HEK293 (cell line): ENCODE data around the gene THYN1.

Source experiments
- CTCF ChIA-PET: fragments of 350-600 bp; formaldehyde crosslinking; extraction: SDS; loops from one replicate; lab custom pipeline; 2021; ENCODE audit warnings: antibody characterized with exemption; lab: Yijun Ruan, JAX
- POLR2A ChIA-PET: fragments of 300-600 bp; formaldehyde crosslinking; extraction: SDS; loops from one replicate; lab custom pipeline; 2020; ENCODE audit warnings: antibody characterized with exemption, inconsistent platforms; lab: Yijun Ruan, JAX
- H3K27ac ChIP-seq: fragments of 200-500 bp; sonication (Bioruptor generic); 2 replicates; pipeline ENCODE4 v1.5.1; 2014; ENCODE audit warnings: low read depth, low read length, control low read depth, inconsistent platforms; ENCODE audit errors: extremely low read depth
- H3K36me3 ChIP-seq, 2 experiments: fragments of 200-500 bp in 1 of 2; sonication (Bioruptor generic) in 1 of 2; 1 replicate in 1 of 2; 2 replicates in 1 of 2; pipeline ENCODE4 v1.5.1; 2014 to 2017; ENCODE audit warnings: inconsistent platforms in 2 of 2, low read length in 2 of 2; ENCODE audit not compliant: control insufficient read depth in 2 of 2, insufficient read depth in 1 of 2
- H3K4me1 ChIP-seq: fragments of 200-500 bp; sonication (Bioruptor generic); 2 replicates; pipeline ENCODE4 v1.5.1; 2014; ENCODE audit warnings: mild to moderate bottlenecking, low read length, inconsistent platforms; ENCODE audit not compliant: control insufficient read depth, insufficient read depth
- H3K4me3 ChIP-seq: 2 replicates; pipeline ENCODE4 v1.5.1; 2011; ENCODE audit warnings: low read depth, mild to moderate bottlenecking, control low read depth, low read length, moderate library complexity
- H3K9me3 ChIP-seq: fragments of 200-500 bp; sonication (Bioruptor generic); 2 replicates; pipeline ENCODE4 v1.5.1; 2014; ENCODE audit warnings: low read depth, low read length, inconsistent platforms; ENCODE audit not compliant: control insufficient read depth, insufficient read depth
- HOXC10 ChIP-seq: sonication (generic); formaldehyde crosslinking; IDR thresholded peaks from 2 replicates; pipeline ENCODE4 v1.8.1; 2023; ENCODE audit warnings: mild to moderate bottlenecking, missing genetic modification reagents
- KLF7 ChIP-seq: fragments of 450-650 bp; formaldehyde crosslinking; IDR thresholded peaks from 2 replicates; pipeline ENCODE4 v1.5.1; 2016; ENCODE audit warnings: missing biosample characterization, missing genetic modification characterization, borderline replicate concordance
- KLF8 ChIP-seq: fragments of 450-650 bp; formaldehyde crosslinking; IDR thresholded peaks from 2 replicates; pipeline ENCODE4 v1.5.1; 2016; ENCODE audit warnings: missing biosample characterization, missing genetic modification characterization
- PATZ1 ChIP-seq: fragments of 450-650 bp; formaldehyde crosslinking; IDR thresholded peaks from 2 replicates; pipeline ENCODE4 v1.5.1; 2016; ENCODE audit warnings: missing biosample characterization, missing genetic modification characterization
- PRDM1 ChIP-seq: fragments of 450-650 bp; formaldehyde crosslinking; IDR thresholded peaks from 2 replicates; pipeline ENCODE4; 2016; ENCODE audit warnings: missing biosample characterization, missing genetic modification characterization
- RBAK ChIP-seq: fragments of 450-650 bp; formaldehyde crosslinking; IDR thresholded peaks from 2 replicates; pipeline ENCODE4 v1.5.1; 2016; ENCODE audit warnings: missing biosample characterization, missing genetic modification characterization
- SCRT1 ChIP-seq: fragments of 450-650 bp; formaldehyde crosslinking; IDR thresholded peaks from 2 replicates; pipeline ENCODE4 v1.5.1; 2016; ENCODE audit warnings: missing biosample characterization, missing genetic modification characterization, borderline replicate concordance
- ZNF112 ChIP-seq: fragments of 450-650 bp; formaldehyde crosslinking; IDR thresholded peaks from 2 replicates; pipeline ENCODE4 v1.5.0; 2017; ENCODE audit warnings: missing biosample characterization, missing genetic modification characterization
- ZNF449 ChIP-seq: fragments of 450-650 bp; formaldehyde crosslinking; IDR thresholded peaks from 2 replicates; pipeline ENCODE4 v1.5.1; 2017; ENCODE audit warnings: missing biosample characterization, mild to moderate bottlenecking, missing genetic modification characterization, moderate library complexity
- ZNF600 ChIP-seq: fragments of 450-650 bp; formaldehyde crosslinking; IDR thresholded peaks from 2 replicates; pipeline ENCODE4 v1.5.1; 2016; ENCODE audit warnings: missing biosample characterization, missing genetic modification characterization
- ZNF623 ChIP-seq: fragments of 450-650 bp; formaldehyde crosslinking; IDR thresholded peaks from 2 replicates; pipeline ENCODE4 v1.5.1; 2016; ENCODE audit warnings: missing biosample characterization, missing genetic modification characterization
- ZNF701 ChIP-seq: fragments of 450-650 bp; formaldehyde crosslinking; IDR thresholded peaks from 2 replicates; pipeline ENCODE4 v1.5.1; 2016; ENCODE audit warnings: missing biosample characterization, missing genetic modification characterization
- ZNF707 ChIP-seq: fragments of 450-650 bp; formaldehyde crosslinking; IDR thresholded peaks from 2 replicates; pipeline ENCODE4 v1.5.1; 2016; ENCODE audit warnings: missing biosample characterization, missing genetic modification characterization
- ZNF768 ChIP-seq: fragments of 450-650 bp; formaldehyde crosslinking; IDR thresholded peaks from 2 replicates; pipeline ENCODE4 v1.5.1; 2018; ENCODE audit warnings: missing biosample characterization, mild to moderate bottlenecking, missing genetic modification characterization
- ZNF830 ChIP-seq: fragments of 450-650 bp; IDR thresholded peaks from 2 replicates; pipeline ENCODE4 v1.5.0; 2018; ENCODE audit warnings: missing biosample characterization, missing genetic modification characterization, low read depth, mild to moderate bottlenecking, moderate library complexity
- ZSCAN18 ChIP-seq: fragments of 450-650 bp; formaldehyde crosslinking; IDR thresholded peaks from 2 replicates; pipeline ENCODE4 v1.5.1; 2016; ENCODE audit warnings: missing biosample characterization, missing genetic modification characterization
- ZSCAN23 ChIP-seq: fragments of 450-650 bp; formaldehyde crosslinking; IDR thresholded peaks from 2 replicates; pipeline ENCODE4 v1.5.1; 2016; ENCODE audit warnings: missing biosample characterization, missing genetic modification characterization
- TF ChIP-seq, protein P1 (sequence below): fragments of 450-650 bp; formaldehyde crosslinking; conservative IDR thresholded peaks from 2 replicates; pipeline ENCODE4 v1.5.1; 2016; ENCODE audit warnings: low read depth, missing biosample characterization, missing genetic modification characterization
- TF ChIP-seq, protein P2 (sequence below): fragments of 450-650 bp; formaldehyde crosslinking; IDR thresholded peaks from 2 replicates; pipeline ENCODE4 v1.5.1; 2016; ENCODE audit warnings: missing biosample characterization, missing genetic modification characterization
- TF ChIP-seq, protein P3 (sequence below): fragments of 450-650 bp; formaldehyde crosslinking; IDR thresholded peaks from 2 replicates; pipeline ENCODE4 v1.5.1; 2017; ENCODE audit warnings: missing biosample characterization, missing genetic modification characterization

THYN1 gene

DNA sequence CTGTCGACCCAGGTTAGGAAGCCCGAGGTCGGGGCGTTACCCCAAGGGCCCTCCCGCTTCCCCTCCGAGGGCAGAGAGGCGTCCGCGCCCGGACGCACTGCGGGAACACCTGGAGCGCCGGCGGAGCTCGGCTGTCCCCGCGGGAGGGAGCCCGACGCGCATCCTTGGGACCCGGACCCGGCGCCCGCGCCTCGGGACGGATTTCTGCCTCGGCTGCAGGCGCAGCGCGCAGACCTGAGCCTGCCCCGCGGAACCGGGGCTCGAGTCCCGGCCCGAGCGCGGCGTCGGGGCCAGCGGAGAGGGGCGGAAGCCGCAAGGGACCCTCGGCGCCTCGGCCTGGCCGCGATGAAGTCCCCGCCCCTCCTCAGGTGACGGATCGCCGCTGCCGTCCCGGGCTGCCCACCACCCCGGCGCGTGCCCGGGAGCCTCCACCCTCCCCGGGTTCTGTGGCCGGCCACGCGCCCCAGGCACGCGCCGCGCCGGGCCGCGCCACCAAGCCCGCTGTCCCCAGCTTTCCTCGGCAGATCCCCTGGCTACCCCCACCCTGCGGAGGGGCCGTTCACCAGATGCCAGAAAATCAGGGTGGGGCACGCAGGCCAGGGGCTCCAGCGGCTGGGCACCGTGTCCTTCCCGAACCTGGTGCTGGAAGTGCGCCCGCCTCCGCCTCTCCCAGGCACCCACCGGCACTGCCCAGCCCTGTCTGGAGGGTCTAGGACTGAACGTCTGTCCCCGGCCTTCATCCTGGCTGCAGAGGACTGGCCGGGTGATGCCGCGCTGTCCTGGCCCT lies 23.4 kb upstream of the THYN1 start (continued):
- TF ChIP-seq ZNF600 (0 out of 2 replicates have a peak, but pooled peaks have one; percentile 11), ZNF701 (no peak), ZSCAN18 (tag by site-specific recombination) (no peak), ZNF449 (tag by site-specific recombination) (no peak)
- TF ChIP-seq, protein P1, sequence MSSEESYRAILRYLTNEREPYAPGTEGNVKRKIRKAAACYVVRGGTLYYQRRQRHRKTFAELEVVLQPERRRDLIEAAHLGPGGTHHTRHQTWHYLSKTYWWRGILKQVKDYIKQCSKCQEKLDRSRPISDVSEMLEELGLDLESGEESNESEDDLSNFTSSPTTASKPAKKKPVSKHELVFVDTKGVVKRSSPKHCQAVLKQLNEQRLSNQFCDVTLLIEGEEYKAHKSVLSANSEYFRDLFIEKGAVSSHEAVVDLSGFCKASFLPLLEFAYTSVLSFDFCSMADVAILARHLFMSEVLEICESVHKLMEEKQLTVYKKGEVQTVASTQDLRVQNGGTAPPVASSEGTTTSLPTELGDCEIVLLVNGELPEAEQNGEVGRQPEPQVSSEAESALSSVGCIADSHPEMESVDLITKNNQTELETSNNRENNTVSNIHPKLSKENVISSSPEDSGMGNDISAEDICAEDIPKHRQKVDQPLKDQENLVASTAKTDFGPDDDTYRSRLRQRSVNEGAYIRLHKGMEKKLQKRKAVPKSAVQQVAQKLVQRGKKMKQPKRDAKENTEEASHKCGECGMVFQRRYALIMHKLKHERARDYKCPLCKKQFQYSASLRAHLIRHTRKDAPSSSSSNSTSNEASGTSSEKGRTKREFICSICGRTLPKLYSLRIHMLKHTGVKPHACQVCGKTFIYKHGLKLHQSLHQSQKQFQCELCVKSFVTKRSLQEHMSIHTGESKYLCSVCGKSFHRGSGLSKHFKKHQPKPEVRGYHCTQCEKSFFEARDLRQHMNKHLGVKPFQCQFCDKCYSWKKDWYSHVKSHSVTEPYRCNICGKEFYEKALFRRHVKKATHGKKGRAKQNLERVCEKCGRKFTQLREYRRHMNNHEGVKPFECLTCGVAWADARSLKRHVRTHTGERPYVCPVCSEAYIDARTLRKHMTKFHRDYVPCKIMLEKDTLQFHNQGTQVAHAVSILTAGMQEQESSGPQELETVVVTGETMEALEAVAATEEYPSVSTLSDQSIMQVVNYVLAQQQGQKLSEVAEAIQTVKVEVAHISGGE (tag by site-specific recombination) = 0 out of 2 replicates have a peak, but pooled peaks have one; percentile 46

GRCh38 chr11:134275534-134276395 lies 22.6 kb upstream of the THYN1 start, which contains the start of gene GLB1L3:
GLB1L3 (plus strand) TSS chr11:134276379; CDS start chr11:134276741, 362 bp downstream.
- peak within 1 kb of the TSS; percentile 69 for H3K27ac ChIP-seq
- no peak for TF ChIP-seq ZNF623 (tag by site-specific recombination)
- TF ChIP-seq ZSCAN23 (tag by site-specific recombination) = peak; percentile 42; the same call in 1 of the 2 replicates
- peak; percentile 25 for TF ChIP-seq PATZ1 (tag by site-specific recombination)
- TF ChIP-seq, protein P2, sequence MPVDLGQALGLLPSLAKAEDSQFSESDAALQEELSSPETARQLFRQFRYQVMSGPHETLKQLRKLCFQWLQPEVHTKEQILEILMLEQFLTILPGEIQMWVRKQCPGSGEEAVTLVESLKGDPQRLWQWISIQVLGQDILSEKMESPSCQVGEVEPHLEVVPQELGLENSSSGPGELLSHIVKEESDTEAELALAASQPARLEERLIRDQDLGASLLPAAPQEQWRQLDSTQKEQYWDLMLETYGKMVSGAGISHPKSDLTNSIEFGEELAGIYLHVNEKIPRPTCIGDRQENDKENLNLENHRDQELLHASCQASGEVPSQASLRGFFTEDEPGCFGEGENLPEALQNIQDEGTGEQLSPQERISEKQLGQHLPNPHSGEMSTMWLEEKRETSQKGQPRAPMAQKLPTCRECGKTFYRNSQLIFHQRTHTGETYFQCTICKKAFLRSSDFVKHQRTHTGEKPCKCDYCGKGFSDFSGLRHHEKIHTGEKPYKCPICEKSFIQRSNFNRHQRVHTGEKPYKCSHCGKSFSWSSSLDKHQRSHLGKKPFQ (tag by site-specific recombination) = no peak
- TF ChIP-seq, protein P3, sequence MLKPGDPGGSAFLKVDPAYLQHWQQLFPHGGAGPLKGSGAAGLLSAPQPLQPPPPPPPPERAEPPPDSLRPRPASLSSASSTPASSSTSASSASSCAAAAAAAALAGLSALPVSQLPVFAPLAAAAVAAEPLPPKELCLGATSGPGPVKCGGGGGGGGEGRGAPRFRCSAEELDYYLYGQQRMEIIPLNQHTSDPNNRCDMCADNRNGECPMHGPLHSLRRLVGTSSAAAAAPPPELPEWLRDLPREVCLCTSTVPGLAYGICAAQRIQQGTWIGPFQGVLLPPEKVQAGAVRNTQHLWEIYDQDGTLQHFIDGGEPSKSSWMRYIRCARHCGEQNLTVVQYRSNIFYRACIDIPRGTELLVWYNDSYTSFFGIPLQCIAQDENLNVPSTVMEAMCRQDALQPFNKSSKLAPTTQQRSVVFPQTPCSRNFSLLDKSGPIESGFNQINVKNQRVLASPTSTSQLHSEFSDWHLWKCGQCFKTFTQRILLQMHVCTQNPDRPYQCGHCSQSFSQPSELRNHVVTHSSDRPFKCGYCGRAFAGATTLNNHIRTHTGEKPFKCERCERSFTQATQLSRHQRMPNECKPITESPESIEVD (tag by site-specific recombination) = peak; percentile 2
- TF ChIP-seq ZNF112 (tag by site-specific recombination) = no peak
- no peak for TF ChIP-seq HOXC10 (CRISPR knock-in tag)
- no peak for TF ChIP-seq SCRT1 (tag by site-specific recombination)
- no peak for TF ChIP-seq ZNF768
- no peak for TF ChIP-seq ZNF707 (tag by site-specific recombination)
- no peak for TF ChIP-seq RBAK
- peak; percentile 84; the same call in 1 of the 2 replicates for TF ChIP-seq KLF8 (tag by site-specific recombination)
- TF ChIP-seq ZNF830 (tag by site-specific recombination) = no peak
- peak; percentile 38; the same call in 1 of the 2 replicates for TF ChIP-seq KLF7 (tag by site-specific recombination)
- peak; percentile 42; the same call in 1 of the 2 replicates for TF ChIP-seq PRDM1 (tag by site-specific recombination)

More at GRCh38 chr11:134275534-134276395, 22.6 kb upstream of the THYN1 start, which contains the start of gene GLB1L3:
- Histone ChIP-seq H3K4me1 (peaks cover 7% of the 10 kb centered on the region), H3K4me3 (peak within 1 kb of the TSS; percentile 52), H3K36me3 (peaks cover 0 to 3% of the 10 kb centered on the region in 2 experiments; a peak in 1 of 3 replicates), H3K9me3 (no peaks in the 10 kb centered on the region)
- ChIA-PET CTCF (interaction anchor here (0.6 to 5.4 kb wide), 8 partner anchors 11 to 81 kb away, joined by 3 to 35 read pairs (median 4); no protein-coding TSS in a partner anchor), POLR2A (interaction anchor here (0.9 to 3.0 kb wide), 7 partner anchors 10 to 136 kb away, joined by 3 to 27 read pairs (median 4); partner anchors contain the start of genes ACAD8, B3GAT1, NCAPD3 and VPS26B)
